ENCODE data around the gene ATP4B. TPM values are rescaled to one million over a fixed set of nuclear protein-coding genes. Genes with fewer than 3 reads are reported as not detected.

ATP4B gene
- total RNA-seq, 1 experiment from 2014 or later: not detected

DNA sequence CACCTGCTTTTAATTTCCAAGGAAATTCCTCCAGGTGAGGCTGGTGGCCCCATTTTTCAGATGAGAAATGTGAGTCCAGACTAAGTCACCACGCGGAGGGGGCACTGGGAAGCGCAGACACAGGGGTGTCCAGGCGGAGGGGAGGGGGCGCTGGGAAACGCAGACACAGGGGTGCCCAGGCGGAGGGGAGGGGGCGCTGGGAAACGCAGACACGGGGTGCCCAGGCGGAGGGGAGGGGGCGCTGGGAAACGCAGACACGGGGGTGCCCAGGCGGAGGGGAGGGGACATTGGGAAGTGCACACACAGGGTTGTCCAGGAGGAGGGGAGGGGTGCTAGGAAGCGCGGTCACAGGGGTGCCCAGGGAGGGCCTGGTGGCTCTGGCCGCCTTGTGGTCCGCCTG, 12.5 kb upstream of the ATP4B start:
- Histone ChIP-seq H2AFZ (ENCODE audit: low read depth, low read length, poor library complexity, severe bottlenecking) (no peak overlapping the region), H3K79me2 (ENCODE audit: insufficient read depth, low read length) (no peaks in the 10 kb centered on the region), H3K4me1 (ENCODE audit: control insufficient read depth in 1 of 2, insufficient read depth in 2 of 2, low read length in 2 of 2) (no peaks in the 10 kb centered on the region), H3K27me3 (ENCODE audit: insufficient read depth, low read length) (no peaks in the 10 kb centered on the region), H3K36me3 (ENCODE audit: control insufficient read depth in 1 of 2, insufficient read depth in 2 of 2, low read length in 2 of 2) (no peaks in the 10 kb centered on the region), H3K9me3 (ENCODE audit: control insufficient read depth in 1 of 2, insufficient read depth in 1 of 2, low read depth in 1 of 2, low read length in 2 of 2) (no peaks in the 10 kb centered on the region; a peak in 1 of 4 replicates), H3K9ac (ENCODE audit: low read length) (no peak overlapping the region), H4K20me1 (ENCODE audit: insufficient read depth) (no peaks in the 10 kb centered on the region), H3K9me2 (ENCODE audit: insufficient read depth) (no peaks in the 10 kb centered on the region), H3K4me2 (ENCODE audit: low read length) (no peak overlapping the region), H3K27ac (ENCODE audit: low read depth, low read length) (no peak overlapping the region), H3K4me3 (replicated peaks in 1 of 2; ENCODE audit: low read depth in 1 of 2, low read length in 2 of 2) (no peak overlapping the region)
- TF ChIP-seq, protein P1, sequence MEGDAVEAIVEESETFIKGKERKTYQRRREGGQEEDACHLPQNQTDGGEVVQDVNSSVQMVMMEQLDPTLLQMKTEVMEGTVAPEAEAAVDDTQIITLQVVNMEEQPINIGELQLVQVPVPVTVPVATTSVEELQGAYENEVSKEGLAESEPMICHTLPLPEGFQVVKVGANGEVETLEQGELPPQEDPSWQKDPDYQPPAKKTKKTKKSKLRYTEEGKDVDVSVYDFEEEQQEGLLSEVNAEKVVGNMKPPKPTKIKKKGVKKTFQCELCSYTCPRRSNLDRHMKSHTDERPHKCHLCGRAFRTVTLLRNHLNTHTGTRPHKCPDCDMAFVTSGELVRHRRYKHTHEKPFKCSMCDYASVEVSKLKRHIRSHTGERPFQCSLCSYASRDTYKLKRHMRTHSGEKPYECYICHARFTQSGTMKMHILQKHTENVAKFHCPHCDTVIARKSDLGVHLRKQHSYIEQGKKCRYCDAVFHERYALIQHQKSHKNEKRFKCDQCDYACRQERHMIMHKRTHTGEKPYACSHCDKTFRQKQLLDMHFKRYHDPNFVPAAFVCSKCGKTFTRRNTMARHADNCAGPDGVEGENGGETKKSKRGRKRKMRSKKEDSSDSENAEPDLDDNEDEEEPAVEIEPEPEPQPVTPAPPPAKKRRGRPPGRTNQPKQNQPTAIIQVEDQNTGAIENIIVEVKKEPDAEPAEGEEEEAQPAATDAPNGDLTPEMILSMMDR (IDR thresholded peaks at IDR 0.05 in 2 of 3, conservative IDR thresholded peaks at IDR 0.05 in 1 of 3; ENCODE audit: borderline replicate concordance in 1 of 3, insufficient read depth in 1 of 3, low read depth in 2 of 3, low read length in 2 of 3): no peak
- TF ChIP-seq, protein P2, sequence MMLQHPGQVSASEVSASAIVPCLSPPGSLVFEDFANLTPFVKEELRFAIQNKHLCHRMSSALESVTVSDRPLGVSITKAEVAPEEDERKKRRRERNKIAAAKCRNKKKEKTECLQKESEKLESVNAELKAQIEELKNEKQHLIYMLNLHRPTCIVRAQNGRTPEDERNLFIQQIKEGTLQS (IDR thresholded peaks at IDR 0.05): no peak
- TF ChIP-seq EGR1 (IDR thresholded peaks at IDR 0.05; ENCODE audit: low read depth): no peak
- no peak for TF ChIP-seq SRF (IDR thresholded peaks at IDR 0.05; ENCODE audit: low read depth)
- no peak for TF ChIP-seq CBX3 (IDR thresholded peaks at IDR 0.05; ENCODE audit: low read depth)
- no peak for TF ChIP-seq ELF1 (IDR thresholded peaks at IDR 0.05; ENCODE audit: borderline replicate concordance, low read depth)
- TF ChIP-seq, protein P3, sequence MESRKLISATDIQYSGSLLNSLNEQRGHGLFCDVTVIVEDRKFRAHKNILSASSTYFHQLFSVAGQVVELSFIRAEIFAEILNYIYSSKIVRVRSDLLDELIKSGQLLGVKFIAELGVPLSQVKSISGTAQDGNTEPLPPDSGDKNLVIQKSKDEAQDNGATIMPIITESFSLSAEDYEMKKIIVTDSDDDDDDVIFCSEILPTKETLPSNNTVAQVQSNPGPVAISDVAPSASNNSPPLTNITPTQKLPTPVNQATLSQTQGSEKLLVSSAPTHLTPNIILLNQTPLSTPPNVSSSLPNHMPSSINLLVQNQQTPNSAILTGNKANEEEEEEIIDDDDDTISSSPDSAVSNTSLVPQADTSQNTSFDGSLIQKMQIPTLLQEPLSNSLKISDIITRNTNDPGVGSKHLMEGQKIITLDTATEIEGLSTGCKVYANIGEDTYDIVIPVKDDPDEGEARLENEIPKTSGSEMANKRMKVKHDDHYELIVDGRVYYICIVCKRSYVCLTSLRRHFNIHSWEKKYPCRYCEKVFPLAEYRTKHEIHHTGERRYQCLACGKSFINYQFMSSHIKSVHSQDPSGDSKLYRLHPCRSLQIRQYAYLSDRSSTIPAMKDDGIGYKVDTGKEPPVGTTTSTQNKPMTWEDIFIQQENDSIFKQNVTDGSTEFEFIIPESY (IDR thresholded peaks at IDR 0.05; ENCODE audit: extremely low read depth, insufficient replicate concordance, low read length): no peak
- TF ChIP-seq, protein P4, sequence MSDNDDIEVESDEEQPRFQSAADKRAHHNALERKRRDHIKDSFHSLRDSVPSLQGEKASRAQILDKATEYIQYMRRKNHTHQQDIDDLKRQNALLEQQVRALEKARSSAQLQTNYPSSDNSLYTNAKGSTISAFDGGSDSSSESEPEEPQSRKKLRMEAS (IDR thresholded peaks at IDR 0.05): no peak
- TF ChIP-seq, protein P5, sequence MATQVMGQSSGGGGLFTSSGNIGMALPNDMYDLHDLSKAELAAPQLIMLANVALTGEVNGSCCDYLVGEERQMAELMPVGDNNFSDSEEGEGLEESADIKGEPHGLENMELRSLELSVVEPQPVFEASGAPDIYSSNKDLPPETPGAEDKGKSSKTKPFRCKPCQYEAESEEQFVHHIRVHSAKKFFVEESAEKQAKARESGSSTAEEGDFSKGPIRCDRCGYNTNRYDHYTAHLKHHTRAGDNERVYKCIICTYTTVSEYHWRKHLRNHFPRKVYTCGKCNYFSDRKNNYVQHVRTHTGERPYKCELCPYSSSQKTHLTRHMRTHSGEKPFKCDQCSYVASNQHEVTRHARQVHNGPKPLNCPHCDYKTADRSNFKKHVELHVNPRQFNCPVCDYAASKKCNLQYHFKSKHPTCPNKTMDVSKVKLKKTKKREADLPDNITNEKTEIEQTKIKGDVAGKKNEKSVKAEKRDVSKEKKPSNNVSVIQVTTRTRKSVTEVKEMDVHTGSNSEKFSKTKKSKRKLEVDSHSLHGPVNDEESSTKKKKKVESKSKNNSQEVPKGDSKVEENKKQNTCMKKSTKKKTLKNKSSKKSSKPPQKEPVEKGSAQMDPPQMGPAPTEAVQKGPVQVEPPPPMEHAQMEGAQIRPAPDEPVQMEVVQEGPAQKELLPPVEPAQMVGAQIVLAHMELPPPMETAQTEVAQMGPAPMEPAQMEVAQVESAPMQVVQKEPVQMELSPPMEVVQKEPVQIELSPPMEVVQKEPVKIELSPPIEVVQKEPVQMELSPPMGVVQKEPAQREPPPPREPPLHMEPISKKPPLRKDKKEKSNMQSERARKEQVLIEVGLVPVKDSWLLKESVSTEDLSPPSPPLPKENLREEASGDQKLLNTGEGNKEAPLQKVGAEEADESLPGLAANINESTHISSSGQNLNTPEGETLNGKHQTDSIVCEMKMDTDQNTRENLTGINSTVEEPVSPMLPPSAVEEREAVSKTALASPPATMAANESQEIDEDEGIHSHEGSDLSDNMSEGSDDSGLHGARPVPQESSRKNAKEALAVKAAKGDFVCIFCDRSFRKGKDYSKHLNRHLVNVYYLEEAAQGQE (IDR thresholded peaks at IDR 0.05; ENCODE audit: low read depth): no peak
- TF ChIP-seq POLR2A (IDR thresholded peaks at IDR 0.05; ENCODE audit: borderline replicate concordance, extremely low read depth, insufficient read depth, insufficient read length): no peak
- no peak for TF ChIP-seq JUND (IDR thresholded peaks at IDR 0.05)
- TF ChIP-seq FOSL1 (IDR thresholded peaks at IDR 0.05; ENCODE audit: low read depth): no peak
- no peak for TF ChIP-seq CEBPB (IDR thresholded peaks at IDR 0.05; ENCODE audit: low read depth)
- no peak for TF ChIP-seq SP1 (IDR thresholded peaks at IDR 0.05; ENCODE audit: low read depth)
- BruUV-seq (replicated peaks): no TSS peak
- ChIA-PET RAD21 (ENCODE audit: low non-redundant PET in 1 of 2, low total read pairs in 2 of 2, uncharacterized antibody in 2 of 2, unreplicated experiment in 2 of 2) (no interaction called here), POLR2A (no interaction called here), CTCF (no interaction called here)
- intact Hi-C loops (cut with micrococcal nuclease): no loop called here
- DNase-seq (ENCODE audit: low read depth, low spot score): no peak
- no peak for ATAC-seq
